C4-2B (cell line): ENCODE measurements around the gene PNPLA7.
"Not testable (repeated sequence)": the region's sequence is repeated elsewhere in the genome, so short reads cannot be mapped to it uniquely, and the experiment has no call there.

Experiments
- H3K27ac ChIP-seq: fragments of 450-650 bp; 2 replicates; pipeline ENCODE4 v1.5.1; 2017
- CTCF ChIP-seq: fragments of 450-650 bp; conservative IDR thresholded peaks from 2 replicates; pipeline ENCODE4 v1.5.1; 2017; ENCODE audit warnings: mild to moderate bottlenecking
- ZFX ChIP-seq: fragments of 450-650 bp; IDR thresholded peaks from 2 replicates; pipeline ENCODE4 v1.6.1; 2017

Gene PNPLA7

GRCh38 chr9:137521405-137521985 is 28.7 kb downstream of the PNPLA7 start:
- H3K27ac ChIP-seq, result no peak overlapping the region
- TF ChIP-seq ZFX (no peak), CTCF (no peak)

DNA sequence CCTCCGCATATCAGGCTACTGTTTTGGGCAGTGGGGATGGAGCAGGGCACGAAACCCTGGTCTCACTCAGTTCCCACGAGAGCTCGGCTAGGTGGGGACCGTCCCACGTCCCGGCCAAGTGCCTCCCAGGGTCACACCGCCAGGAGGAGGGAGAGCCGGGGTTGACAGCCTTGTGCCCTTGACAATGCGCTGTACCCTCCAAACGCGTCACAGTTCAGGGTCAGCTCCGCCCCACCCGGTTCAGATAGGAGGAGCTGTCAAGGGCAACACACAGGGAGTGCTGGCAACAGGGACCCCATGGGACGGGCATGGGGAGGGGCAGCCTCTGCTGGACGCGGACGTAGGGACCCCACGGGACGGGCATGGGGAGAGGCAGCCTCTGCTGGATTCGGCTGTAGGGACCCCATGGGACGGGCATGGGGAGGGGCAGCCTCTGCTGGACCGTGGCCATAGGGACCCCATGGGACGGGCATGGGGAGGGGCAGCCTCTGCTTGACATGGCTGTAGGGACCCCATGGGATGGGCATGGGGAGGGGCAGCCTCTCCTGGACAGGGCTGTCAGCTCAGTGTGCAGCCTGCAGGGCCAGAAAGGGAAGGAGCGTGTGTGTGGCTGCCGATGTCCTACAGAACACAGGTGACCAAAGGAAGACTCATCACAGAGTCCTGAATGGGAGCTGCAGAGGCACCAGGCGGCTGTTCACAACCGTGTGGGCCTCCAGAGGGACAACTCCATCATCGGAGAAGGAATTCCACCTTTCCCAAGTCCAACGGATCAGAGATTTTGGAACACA is 29.4 kb downstream of the PNPLA7 start:
- H3K27ac ChIP-seq, result no peak overlapping the region
- TF ChIP-seq ZFX (no peak), CTCF (no peak)

DNA sequence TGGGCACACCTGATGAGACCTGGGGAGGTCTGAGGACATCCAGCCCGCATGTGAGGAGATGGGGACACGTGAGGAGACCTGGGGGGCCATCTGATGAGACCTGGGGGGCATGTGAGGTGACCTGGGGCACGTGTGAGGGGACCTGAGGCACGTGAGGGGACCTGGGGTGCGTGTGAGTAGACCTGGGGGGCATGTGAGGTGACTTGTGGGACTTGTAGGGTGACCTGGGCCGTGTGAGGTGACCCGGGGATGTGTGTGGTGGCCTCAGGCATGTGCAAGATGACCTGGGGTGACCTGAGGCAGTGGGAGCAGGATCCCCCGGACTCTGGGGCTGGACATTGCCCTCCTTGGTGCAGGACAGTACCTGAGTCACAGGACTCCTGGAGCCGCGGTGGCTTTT is 30.6 kb downstream of the PNPLA7 start:
- H3K27ac ChIP-seq, result no peak overlapping the region
- no peak for TF ChIP-seq ZFX
- no peak for TF ChIP-seq CTCF

DNA sequence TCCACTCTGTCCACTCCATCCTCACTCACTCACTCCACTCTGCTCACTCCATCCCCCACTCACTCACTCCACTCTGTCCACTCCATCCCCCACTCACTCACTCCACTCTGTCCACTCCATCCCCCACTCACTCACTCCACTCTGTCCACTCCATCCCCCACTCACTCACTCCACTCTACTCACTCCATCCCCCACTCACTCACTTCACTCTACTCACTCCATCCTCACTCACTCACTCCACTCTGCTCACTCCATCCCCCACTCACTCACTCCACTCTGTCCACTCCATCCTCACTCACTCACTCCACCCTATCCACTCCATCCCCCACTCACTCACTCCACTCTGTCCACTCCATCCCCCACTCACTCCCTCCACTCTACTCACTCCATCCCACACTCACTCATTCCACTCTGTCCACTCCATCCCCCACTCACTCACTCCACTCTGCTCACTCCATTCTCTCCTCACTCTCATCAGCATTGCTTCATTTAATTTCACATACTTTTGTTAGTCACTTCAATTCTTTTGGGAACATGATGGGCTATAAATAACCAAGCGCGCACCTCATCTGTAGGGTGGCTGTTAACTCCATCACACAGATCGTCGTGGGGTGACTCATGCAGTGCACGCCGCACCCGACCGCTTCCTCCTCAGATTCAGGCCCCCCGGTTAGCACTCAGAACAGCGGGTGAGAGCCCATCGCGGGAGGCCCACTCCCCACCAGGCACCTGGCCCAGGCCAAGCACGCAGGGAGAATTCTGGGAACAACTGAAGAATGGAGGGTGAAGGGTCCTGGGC is 31.3 kb downstream of the PNPLA7 start:
- not testable (repeated sequence) for H3K27ac ChIP-seq

- no peak for TF ChIP-seq ZFX
- no peak for TF ChIP-seq CTCF
- no peak overlapping the region for H3K27ac ChIP-seq
These were observed 33.9 kb downstream of the PNPLA7 start for GRCh38 chr9:137516144-137516917.

DNA sequence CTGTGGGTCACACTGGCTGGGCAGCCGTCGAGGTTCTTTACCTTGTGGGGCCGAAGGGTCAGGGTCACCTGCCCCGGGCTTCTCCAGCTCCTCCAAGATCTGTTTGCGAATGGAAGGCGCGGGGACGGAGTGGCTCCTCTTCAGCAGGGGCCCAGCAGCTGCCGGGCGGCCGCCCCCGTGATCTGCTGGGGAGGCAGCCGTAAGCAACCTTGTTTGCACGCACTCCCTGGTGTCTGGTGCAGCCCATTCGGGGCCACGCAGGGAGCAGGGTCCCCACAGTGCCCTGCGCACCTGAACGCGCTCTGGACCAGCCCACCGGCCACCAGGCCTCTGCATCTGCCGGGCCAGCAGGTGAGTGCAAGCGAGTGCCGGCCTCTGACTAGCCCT is 34.9 kb downstream of the PNPLA7 start:
- no peak overlapping the region for H3K27ac ChIP-seq

More for the DNA sequence above, 34.9 kb downstream of the PNPLA7 start:
- TF ChIP-seq ZFX (no peak), CTCF (no peak)
